CD1c-positive myeloid dendritic cell (primary cell): ENCODE results near the gene GRIPAP1.
"Not testable (repeated sequence)": the region's sequence is repeated elsewhere in the genome, so short reads cannot be mapped to it uniquely, and the experiment has no call there.

Source experiments
- DNase-seq: peaks from one replicate; pipeline ENCODE4 v3.0.0-alpha.2; 2016; ENCODE audit errors: extremely low spot score

GRIPAP1 gene

DNA sequence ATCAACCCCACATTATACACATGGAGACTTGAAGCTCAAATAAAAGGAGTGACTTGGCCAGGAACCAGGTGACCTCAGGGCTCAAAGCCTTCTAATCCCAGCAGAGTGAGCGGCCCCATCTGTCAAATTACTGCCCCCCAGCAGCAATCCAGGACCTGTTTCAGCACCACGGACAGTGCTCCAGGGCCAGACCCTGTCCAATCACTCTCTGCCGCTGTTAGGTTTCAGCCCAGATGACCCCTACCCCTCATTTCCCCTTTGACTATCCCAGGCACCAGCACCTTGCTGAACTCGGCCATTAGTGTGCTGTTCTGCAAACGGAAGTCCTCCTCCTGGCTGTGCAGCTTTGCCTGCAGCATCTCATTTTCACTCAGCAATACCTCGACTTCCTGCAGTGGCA is 5.1 kb downstream of the GRIPAP1 start:
- DNase-seq: no peak

DNA sequence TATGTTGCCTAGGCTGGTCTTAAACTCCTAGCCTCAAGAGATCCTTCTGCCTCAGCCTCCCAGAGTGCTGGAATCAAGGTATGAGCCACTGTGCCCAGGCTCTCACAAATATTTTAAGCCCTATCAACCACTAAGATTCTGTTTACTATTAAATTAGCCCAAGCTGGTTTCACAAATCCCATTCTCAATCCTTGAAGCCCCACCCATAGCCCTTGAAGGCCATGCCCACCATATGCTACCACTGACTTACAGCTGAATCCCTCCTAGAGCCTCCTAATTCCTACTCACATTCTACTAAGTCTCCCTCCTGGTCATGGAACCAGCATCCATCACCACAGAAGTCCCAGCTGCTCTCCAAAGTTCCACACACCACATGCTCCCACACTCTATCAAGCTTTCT is 9.7 kb downstream of the GRIPAP1 start:
- no peak for DNase-seq

DNA sequence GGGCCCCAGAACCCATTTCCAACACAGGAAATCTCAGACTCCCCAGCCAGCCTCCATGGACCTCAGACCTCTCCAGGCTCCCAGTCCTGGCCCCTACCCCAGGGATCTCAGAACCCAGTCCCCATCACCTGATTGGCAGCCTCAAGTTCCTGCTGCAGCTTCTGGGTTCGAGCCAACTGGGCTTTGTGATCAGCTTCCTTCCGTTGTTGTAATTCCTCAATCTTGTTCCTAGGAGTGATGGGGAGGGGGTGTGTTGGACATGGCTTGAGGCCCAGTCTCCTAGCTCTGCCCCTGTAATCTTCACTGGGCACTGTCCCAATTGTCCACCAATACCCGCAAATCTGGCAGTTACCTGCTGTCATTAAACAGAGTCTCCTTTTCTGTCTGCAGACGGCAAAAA is 12.6 kb downstream of the GRIPAP1 start:
- DNase-seq: no peak

DNA sequence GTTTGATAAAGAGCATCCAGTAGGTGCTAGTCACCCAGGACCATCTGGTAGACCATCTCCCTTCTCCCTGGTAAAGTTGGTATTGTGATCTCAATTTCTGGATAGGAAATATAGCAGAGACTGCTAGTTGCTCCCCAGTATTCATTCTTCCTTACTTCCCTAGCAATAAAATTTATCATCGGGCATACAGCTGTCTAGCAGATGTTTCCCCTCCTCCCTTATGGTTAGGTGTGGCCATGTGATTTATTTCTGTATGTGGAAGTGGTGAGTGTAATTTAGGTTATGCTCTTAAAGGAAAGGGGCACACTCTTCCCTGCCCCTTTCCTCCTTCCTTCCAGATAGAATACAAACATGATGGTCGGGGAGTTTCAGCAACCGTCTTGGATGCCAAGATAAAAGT is 18.2 kb downstream of the GRIPAP1 start:
- DNase-seq: no peak

DNA sequence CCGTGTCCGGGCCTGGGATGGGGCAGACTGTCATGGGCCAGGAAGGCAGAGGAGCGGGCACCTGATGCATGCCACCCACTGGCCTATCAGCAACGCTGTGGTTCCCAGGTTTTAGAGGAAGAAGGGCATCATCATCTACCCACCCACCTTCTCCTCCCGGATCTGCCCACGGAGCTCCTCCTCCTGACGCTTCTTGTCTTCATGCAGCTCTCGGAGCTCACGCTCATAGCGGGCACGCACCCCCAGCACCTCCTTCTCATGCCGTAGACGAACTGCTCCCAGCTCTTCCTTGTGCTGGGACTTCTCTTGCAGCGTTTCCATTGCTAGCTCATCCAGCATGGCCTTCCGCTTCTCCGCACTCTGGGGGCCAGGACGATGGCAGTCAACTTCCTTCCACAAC is 19.0 kb downstream of the GRIPAP1 start:
- no peak for DNase-seq

DNA sequence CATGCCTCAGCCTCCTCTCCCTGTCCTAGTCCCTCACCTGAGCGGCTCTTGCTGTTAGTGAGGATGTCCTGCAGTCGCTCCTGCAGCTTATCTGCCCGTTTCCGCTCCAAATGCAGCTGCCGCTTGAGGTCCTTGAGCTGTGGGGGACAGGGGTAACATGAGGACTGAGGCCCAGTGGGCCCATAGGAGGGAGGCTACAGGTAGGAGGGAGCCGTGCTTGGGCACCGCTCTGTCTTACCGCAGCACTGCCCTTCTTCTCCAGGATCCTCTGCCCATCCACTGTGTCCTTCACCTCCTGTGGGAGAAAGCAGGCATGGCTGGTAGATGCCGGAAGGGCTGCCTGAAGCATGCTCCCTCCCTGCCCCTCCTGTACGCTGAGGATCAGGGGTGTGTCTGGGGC is 20.9 kb downstream of the GRIPAP1 start:
- no peak for DNase-seq

DNA sequence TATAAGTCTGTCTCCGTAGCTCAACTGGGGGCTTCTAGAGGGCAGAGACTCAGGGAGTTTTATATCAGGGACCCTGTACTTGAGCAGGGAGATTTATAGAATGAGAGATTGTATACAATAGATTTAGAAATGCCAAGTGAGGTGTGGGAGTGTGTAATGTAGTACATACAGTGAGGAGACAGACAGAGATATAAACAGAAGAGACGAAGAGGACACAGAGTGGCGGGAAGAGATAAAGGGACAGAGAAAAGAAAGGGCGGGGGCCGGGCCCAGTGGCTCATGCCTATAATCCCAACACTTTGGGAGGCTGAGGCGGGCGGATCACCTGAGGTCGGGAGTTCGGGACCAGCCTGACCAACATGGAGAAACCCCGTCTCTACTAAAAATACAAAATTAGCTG is 21.7 kb downstream of the GRIPAP1 start:
- not testable (repeated sequence) for DNase-seq

DNA sequence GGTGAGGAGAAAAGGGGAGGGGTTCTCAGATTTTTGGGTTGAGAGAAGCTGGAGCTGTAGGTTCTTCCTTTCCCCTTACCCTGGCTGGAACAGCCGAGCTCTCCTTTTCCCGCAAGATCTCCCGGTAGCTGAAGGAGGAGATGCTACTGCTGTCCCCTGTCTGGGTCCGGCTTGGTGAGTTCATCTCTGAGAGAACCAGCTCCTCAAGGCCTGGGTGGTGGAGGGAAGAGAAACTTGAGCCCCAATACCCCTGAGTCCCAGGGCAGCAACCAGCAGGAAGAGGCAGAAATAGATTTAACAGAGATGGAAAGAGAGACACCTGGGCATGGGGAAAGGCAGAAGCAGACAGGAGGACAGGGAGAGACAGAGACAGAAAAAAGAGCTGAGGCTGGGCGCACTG is 23.8 kb downstream of the GRIPAP1 start:
- no peak for DNase-seq

DNA sequence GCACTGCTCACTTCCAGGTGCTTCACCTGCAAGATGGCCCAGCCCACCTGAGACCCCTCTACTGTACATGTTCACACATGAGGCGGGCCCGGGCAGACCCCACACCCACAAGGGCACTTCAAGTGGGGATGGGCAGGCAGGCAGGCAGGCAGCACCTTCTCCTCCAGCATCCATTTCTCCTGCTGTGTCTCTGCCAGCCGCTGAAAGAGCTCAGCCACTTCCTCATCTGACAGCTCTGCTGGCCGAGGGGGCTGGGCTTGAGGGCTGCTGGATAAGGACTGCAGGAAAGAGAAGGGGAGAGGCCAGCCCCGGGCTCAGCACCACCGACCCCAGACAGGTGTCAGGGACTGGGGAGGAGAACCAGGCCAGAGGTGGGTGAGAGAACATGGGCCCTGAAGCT is 26.0 kb downstream of the GRIPAP1 start:
- DNase-seq: no peak

DNA sequence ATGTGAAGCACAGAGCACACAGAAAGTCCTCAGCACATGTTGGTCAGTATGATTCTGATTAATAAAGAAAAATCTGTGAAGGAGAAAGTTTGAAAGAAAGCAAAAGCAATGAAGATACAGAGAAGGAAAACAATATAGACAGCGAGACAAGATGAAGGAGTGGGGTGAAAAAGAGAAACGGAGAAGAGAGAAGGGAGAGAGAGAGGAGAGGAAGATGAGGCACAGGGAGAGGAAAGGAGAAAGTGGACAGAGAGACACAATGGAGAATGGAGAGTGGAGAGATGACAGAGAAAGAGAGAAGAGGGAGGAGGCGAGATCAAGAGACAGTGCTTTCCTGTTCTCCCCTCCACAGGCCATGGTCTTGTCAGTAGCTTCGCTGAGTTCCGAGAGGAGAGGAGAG is 26.5 kb downstream of the GRIPAP1 start:
- DNase-seq: no peak

DNA sequence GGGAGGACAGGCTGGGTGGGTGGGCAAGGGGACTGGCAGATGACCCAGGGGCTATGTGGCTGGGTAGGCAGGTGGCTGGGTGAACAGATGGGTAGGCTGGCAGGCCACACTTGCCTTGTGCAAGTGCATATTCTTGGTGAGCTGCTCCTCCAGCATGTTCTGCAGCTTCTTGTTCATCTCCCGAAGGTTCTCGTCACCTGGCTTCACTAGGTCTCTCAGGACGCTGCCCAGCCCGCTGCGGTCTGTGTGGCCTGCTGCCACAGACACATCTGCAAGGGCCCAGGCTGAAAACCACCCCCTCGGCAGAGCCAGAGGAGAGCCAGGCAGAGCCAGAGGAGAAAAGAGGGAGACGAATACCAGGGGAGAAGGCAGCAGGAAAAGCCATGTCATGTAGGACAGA is 27.0 kb downstream of the GRIPAP1 start:
- DNase-seq: no peak

DNA sequence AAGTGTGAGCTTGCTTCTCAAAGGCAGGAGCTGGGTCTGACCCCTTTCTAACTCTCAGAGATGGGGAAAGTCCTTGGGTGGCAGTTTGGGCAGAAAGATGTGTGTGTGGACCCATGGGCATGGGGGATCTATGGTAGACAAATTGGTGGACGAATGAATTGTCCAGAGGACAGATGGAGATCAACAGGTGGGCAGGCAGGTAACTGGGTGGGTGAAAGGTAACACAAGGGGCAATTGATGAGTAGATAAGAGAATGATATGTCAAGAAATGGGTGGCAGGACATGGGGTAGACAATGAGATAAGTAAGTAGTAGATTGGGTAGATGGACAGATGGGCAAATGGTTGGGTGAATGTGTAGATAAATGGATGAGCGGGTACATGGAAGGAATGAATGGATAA is 27.5 kb downstream of the GRIPAP1 start:
- no peak for DNase-seq

DNA sequence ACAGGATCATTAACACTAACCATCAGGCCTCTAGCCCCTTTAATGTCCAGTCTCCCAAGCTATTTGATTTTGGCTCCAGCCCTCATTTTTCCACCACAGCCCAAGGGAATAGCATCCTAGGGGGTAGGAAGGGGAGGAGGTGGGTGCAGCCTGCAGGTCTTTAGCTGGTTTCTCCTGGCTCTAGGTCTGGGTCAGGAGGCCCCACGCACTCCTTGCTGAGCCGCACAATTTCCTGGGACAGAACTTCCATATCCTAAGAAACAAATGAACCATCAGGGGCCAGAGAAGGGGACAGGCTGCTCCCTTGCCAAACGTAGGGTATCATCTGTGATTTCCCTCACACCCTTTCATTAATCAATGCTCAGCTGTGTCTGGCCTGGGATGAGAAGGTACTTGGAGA is 28.0 kb downstream of the GRIPAP1 start:
- no peak for DNase-seq

DNA sequence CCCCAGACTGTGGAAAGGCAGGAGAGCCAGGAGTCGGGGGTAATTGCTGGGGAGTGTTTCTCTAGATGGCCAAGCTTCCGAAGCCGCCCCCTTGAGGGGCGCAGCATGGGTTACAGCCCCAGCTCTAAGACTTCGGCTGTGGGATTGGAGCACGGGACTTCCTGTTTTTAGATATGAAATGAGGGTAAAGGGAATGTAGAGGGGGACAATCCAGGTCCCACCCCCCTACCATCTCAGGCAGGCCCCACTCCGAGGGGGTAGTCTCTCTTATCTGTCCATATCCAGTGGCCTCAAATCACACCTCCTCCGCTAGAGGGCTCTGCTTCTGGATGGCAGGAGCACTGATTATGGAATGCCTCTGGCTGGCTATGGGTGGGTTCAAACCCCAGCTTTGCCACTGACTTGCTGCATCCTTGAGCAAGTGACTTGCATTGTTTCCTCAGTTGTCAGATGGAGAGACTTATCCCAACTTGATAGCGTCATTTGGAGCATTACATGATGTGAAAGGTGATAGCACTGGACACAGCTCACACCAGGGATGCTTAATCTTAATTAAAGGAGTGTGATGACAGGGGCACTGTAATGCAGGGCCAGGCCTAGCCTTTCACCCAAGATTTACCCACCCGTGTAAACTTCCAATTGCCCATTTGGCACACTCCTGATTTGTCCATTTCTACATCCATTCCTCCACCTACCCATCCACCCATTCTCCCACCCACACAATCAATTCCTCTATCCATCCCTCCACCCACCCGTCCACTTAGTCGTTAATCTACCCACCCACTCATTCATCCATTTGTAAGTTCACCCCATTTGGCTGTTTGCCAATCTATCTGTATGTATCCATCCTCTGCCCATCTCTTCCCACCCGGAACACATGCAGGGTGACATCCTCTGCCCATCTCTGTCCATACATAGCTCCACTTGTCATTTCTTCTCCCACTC is 29.6 kb downstream of the GRIPAP1 start:
- DNase-seq: peak; percentile 20

DNA sequence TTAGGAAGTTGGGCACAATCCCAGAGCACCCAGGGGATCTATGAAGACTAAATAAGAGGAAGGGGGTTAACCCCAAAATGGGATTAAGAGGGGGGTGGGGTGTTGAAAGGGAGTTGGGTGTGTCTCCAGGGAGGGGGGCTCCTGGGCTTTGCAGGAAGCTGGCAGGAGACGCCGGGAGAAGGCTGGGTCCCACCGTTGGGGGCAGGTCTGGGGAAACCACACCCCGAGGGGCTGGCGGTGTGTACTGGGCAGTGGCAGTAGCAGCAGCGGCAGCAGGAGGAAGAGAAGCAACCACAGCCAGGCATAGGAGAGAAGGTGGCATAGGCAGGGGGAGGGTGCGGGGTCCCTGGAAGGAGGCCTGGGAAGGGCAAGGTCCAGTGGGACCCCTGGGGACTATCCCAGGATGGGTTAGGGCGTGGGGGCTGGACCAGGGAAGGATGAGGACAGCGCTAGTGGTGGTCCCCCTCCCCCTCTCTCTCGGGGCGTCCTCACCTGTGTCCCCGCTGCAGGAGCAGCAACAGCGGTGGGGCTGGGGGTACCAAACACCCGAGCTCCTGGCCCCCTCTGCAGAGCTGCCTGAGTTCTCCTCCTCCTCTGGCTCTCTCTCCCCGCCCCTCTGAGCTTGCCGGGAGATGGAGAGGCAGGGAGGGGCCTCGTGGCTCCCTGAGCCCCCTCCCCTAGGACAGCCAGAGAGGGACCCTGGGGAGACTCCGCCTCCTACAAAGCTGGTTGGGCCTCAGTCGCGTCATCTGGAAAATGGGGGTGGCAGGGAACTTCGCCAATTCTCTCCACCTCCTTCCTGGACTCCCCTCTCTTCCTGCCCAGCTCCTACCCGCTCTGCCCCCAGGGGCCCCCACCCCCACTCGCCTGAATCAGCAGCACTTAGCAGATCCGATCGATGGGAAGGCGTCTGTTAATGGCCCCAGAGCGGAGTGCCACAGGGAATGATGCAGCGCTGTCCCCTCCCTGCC is 30.5 kb downstream of the GRIPAP1 start, which contains the start of gene KCND1:
Gene KCND1 (minus strand): TSS at position 596 of the 971 bp plus-strand sequence. CDS start 1,573 bp downstream, outside the sequence.
- DNase-seq: no peak

DNA sequence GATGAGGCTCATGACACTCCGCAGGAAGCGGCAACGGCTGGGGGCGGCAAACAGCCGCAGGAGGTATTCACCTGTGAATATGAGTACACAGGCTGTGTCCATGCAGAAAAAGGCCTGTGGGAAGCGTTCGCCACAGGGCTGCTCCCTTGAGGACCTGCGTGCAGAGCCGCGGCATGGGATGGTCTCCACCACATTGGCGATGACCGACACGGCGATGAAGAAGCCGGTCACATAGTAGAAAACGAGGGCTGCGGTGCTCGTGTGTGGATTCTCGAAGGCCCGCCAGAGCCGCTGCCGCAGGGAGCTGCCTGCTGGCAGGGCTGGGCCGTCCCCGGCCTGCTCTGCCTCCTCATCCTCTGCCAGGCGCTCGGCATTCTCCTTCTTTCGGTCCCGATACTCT is 32.6 kb downstream of the GRIPAP1 start:
- no peak for DNase-seq

DNA sequence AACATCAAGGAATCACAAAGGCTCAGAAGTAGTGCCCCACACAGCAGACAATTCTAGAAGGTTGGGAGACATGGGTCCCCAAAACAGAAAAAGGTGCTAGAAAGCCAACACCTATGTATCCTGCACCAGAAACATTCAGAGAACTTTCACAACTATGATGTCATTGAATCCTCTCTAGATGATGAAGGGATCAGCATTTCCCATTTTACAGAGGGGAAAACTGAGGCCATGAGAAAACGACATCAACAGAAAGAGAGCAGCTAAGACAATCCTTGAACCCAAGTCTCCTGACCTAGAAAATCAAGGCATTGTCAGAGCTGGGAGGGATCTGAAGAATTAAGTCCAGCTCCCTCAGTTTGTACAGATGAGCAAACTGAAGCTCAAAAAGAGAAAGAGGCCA is 33.7 kb downstream of the GRIPAP1 start:
- DNase-seq: no peak

DNA sequence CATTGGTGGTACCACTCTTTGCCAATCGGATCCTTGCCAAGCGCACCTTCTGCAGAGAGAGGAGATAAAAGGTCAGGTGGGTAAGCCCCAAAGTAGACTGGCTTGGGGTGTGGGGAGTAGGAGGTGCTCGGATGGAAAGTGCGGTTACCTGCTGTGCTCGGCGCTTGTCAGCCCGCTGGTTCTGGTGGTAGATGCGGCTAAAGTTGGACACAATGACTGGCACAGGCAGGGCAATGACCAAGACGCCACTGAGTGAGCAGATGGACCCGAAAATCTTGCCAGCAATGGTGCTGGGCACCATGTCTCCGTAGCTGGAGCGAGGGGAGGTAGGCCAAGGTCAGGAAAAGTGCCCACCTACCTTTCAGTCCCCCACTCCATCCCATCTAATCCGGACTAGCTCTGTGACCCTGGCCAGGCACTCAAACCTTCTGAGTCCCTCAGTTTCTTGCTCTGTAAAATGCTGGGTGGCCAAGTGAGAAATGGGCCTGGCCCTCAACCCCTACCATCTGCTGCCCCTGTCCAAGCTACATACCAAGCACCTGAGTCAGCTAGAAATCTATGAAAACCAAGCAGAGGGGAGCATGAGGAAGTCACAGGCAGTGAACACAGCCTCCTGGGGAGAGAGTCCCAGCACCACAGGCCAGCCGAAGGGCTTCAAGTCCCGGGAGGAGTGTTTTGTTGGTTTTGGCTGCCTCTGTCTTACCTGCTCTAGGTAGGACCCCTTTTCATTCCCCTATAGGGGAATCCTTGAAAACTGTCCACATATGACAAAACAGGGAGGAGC is 35.1 kb downstream of the GRIPAP1 start:
- DNase-seq: no peak

DNA sequence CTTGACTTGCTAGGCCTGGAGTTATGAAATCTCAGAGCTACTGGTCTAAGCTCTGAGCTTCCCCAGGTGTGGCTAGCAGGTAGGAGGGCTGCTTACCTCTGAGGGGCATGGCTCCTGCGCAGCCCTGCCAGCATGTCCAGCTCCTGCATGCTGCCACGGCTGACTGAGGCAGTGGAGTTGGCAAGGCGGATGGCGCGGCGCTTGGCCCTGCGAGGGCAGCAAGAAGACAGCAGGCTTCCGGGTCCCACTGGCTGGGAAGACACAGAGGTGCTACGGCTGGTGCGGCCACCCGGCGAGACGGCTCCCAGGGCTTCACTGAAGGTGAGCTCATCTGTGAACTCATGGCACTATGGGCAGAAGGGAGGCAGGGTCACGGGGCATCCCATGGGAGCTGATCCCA is 36.1 kb downstream of the GRIPAP1 start:
- DNase-seq: no peak

DNA sequence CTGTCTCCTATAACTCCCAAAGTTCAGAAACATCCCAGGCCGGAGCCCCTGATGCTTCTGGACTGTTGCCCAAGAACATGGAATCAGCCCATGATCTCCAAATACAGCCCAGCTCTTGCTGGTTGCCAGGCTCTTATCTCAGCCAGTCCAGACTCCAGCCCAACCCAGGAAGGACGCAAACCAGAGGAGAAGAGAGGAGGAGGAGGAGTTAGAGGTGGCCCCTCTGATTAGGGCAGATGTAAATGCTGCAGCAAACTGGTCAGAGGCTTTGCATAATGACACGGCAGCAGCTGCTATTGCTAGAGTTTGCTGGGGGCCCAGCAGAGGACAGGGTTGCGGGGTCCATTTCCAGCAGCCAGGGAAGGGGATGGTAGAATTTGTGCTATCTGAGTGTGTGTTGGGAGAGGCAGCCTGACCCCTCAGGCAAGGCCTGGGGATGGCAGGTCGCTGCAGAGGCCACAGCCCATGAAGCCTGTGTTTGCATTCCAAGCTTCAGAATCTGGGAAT is 40.4 kb downstream of the GRIPAP1 start:
- DNase-seq: no peak

DNA sequence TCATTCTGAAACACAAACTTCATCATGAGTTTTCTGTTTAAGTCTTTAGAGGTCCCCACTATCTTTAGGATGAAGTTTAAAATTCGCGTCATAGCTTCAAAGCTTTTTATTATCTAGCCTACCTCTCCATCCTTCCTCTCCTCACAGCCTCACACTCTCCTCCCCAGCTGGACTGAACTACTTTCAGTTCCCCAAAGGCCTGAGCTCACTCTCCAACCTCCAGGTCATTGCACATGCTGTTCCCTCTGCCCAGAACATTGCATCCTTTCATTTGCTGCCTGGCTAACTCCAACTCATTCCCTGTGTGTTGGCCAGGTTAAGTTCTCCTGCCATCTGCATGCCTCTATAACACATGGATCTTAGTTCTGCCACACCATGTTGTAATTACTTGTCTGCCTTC is 41.8 kb downstream of the GRIPAP1 start:
- DNase-seq: peak; percentile 44
